PFSK-1 (cell line): ENCODE data around the gene CPSF4L.

Experiments
- FOXP2 ChIP-seq: optimal IDR thresholded peaks from 2 replicates; pipeline ENCODE3; 2011; ENCODE audit warnings: borderline replicate concordance, control low read depth, inconsistent platforms; ENCODE audit not compliant: insufficient read depth; ENCODE audit errors: extremely low read length, extremely low read depth
- POLR2AphosphoS5 ChIP-seq: IDR thresholded peaks from 2 replicates; pipeline ENCODE4 v1.6.1; 2012; ENCODE audit warnings: low read depth, mild to moderate bottlenecking, control low read depth, low read length, moderate library complexity
- SIN3A ChIP-seq: IDR thresholded peaks from 2 replicates; pipeline ENCODE4 v1.6.1; 2012; ENCODE audit warnings: mild to moderate bottlenecking, low read length, moderate library complexity, borderline replicate concordance; ENCODE audit not compliant: insufficient read depth
- TAF1 ChIP-seq: IDR thresholded peaks from 2 replicates; pipeline ENCODE4 v1.6.1; 2012; ENCODE audit warnings: low read length, control low read depth, borderline replicate concordance; ENCODE audit not compliant: insufficient read depth
- TF ChIP-seq, protein P1 (sequence below), 2 experiments: IDR thresholded peaks; 2 replicates each; pipeline versions ENCODE4 v1.6.1 to v1.8.0; 2011 to 2012; ENCODE audit warnings: low read depth in 2 of 2, low read length in 2 of 2, control low read depth in 1 of 2, inconsistent platforms in 1 of 2, mild to moderate bottlenecking in 1 of 2, moderate library complexity in 1 of 2; ENCODE audit not compliant: insufficient read depth in 1 of 2

CPSF4L gene

DNA sequence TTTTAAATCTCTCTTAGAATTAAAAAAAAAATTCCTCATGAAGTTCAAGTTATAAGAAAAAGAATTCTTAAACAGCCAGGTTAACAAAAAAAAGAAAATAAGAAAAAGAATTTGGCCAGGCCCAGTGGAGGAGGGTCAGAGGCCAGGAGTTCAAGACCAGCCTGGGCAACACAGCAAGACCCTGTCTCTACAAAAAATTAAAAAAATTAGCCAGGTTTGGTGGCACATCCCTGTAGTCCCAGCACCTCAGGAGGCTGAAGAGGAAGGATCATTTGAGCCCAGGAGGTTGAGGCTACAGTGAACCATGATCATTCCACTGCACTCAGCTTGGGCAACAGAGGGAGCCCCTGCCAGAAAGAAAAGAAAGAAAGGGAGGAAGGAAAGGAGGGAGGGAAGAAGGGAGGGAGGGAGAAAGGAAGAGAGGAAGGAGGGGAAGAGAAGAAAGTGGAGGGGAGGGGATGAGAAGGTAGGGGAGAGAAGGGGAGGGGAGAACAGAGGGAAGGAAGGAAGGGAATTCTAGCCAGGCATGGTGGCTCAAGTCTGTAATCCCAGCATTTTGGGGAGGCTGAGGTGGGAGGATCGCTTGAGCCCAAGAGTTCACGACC, 38.0 kb downstream of the CPSF4L start:
- TF ChIP-seq FOXP2 (no peak), SIN3A (no peak), TAF1 (no peak), POLR2AphosphoS5 (no peak)
- TF ChIP-seq, protein P1, sequence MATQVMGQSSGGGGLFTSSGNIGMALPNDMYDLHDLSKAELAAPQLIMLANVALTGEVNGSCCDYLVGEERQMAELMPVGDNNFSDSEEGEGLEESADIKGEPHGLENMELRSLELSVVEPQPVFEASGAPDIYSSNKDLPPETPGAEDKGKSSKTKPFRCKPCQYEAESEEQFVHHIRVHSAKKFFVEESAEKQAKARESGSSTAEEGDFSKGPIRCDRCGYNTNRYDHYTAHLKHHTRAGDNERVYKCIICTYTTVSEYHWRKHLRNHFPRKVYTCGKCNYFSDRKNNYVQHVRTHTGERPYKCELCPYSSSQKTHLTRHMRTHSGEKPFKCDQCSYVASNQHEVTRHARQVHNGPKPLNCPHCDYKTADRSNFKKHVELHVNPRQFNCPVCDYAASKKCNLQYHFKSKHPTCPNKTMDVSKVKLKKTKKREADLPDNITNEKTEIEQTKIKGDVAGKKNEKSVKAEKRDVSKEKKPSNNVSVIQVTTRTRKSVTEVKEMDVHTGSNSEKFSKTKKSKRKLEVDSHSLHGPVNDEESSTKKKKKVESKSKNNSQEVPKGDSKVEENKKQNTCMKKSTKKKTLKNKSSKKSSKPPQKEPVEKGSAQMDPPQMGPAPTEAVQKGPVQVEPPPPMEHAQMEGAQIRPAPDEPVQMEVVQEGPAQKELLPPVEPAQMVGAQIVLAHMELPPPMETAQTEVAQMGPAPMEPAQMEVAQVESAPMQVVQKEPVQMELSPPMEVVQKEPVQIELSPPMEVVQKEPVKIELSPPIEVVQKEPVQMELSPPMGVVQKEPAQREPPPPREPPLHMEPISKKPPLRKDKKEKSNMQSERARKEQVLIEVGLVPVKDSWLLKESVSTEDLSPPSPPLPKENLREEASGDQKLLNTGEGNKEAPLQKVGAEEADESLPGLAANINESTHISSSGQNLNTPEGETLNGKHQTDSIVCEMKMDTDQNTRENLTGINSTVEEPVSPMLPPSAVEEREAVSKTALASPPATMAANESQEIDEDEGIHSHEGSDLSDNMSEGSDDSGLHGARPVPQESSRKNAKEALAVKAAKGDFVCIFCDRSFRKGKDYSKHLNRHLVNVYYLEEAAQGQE (IDR thresholded peaks at IDR 0.05; ENCODE audit: insufficient read depth in 1 of 2, low read depth in 2 of 2, low read length in 2 of 2): no peak

DNA sequence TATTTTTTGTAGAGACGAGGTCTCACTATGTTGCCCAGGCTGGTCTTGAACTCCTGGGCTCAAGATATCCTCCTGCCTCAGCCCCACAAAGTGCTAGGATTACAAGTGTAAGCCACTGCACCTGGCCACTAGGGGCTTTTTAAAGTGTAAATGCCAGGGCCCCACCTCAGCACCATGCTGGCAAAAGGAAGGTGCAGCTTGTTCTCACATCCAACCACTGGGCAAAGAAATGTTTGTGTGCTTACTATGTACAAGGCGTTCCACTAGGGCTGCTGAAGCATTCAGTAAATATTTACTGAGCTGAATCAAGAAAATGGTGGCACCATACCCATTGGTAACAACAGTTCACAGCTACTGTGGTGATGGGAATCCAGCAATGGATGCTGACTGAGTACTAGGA, 46.2 kb downstream of the CPSF4L start:
- TF ChIP-seq SIN3A: no peak
- no peak for TF ChIP-seq FOXP2
- TF ChIP-seq POLR2AphosphoS5: no peak
- TF ChIP-seq, protein P1 (IDR thresholded peaks at IDR 0.05; ENCODE audit: insufficient read depth in 1 of 2, low read depth in 2 of 2, low read length in 2 of 2): no peak
- TF ChIP-seq TAF1: no peak

DNA sequence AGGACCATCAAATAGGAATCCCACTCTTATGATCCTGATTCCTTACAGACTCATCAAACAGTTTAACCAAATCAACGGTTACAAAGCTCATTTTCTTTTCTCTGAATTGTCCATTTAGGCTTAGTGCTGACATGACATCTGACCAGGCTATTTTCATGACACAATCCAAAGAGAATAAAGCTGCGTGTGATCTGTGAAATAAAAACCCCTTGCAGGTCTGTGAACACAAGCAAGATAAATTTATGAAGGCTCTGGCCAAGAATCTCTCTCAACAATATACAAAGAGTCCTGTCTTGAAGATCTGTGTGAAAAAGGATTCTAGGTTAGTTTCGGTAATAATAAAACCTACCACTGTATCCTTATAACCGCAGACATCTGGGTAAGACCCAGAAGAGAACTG, 46.8 kb downstream of the CPSF4L start:
- TF ChIP-seq SIN3A (no peak), POLR2AphosphoS5 (no peak), FOXP2 (no peak), TAF1 (no peak)
- TF ChIP-seq, protein P1 (IDR thresholded peaks at IDR 0.05; ENCODE audit: insufficient read depth in 1 of 2, low read depth in 2 of 2, low read length in 2 of 2): no peak

DNA sequence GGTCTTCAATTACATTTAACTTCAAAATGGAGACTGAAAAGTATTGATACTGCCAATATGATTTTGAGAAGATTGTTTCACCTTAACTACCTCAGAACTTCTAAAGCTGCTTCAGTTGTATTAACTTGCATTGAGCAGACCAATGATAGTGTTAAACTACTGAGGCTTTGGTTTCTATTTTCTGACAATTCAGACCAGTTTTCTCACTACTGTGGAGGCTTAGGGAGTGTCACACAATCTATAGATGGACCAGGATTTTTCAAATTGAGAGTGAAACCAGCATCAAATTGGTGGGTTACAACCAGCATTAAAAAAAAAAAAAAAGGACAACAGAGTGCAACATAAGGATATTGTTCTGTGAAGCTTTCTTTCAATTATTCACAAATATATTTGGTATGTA, 47.7 kb downstream of the CPSF4L start:
- TF ChIP-seq POLR2AphosphoS5 (no peak), TAF1 (no peak), SIN3A (no peak), FOXP2 (no peak)
- TF ChIP-seq, protein P1 (IDR thresholded peaks at IDR 0.05; ENCODE audit: insufficient read depth in 1 of 2, low read depth in 2 of 2, low read length in 2 of 2): no peak

DNA sequence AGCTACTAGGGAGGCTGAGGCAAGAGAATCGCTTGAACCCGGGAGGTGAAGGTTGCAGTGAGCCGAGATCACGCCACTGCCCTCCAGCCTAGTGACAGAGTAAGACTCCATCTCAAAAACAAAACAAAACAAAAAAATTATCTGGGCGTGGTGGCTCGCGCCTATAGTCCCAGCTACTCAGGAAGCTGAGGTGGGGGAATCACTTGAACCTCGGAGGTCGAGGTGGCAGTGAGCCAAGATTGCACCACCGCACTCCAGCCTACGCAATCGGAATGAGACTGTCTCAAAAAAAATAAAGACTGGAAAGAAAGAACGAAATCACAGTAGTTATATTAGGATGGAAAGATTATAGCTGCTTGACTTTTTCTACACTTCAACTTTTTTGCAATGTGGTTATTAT, 49.9 kb downstream of the CPSF4L start:
- no peak for TF ChIP-seq POLR2AphosphoS5
- TF ChIP-seq, protein P1 (IDR thresholded peaks at IDR 0.05; ENCODE audit: insufficient read depth in 1 of 2, low read depth in 2 of 2, low read length in 2 of 2): no peak
- TF ChIP-seq TAF1: no peak
- TF ChIP-seq FOXP2: no peak
- no peak for TF ChIP-seq SIN3A
